Right lobe of liver (tissue), 4 donors: ENCODE results near the gene FARS2.

ENCODE experiments used
- CTCF ChIP-seq, 4 donors: fragments of 200-600 bp in 3 of 4; fragments of 450-650 bp in 1 of 4; IDR thresholded peaks; one replicate each; pipeline versions ENCODE4 v1.5.1 to v1.8.0; 2016 to 2022; ENCODE audit warnings: antibody characterized with exemption in 4 of 4, mild to moderate bottlenecking in 2 of 4
- POLR2A ChIP-seq: fragments of 450-650 bp; IDR thresholded peaks from one replicate; pipeline ENCODE4 v1.6.1; 2017; ENCODE audit warnings: antibody characterized with exemption, mild to moderate bottlenecking
- donor health status: DM: no; HTN: no; CAD: no.
- donor health status: DM: no; HTN: no; CAD: no.
- donor health status: DM: no; HTN: yes; CAD: no.

- TF ChIP-seq POLR2A (no peak), CTCF (IDR thresholded peaks at IDR 0.05) (no peak)
Observed at GRCh38 chr6:5737460-5737859, 476.1 kb downstream of the FARS2 start.
